NCI-H510A treated with DMSO at 0.1 percent for 48 hours (cell line): ENCODE data around the gene FGF22.
"Not testable (repeated sequence)": the region's sequence is repeated elsewhere in the genome, so short reads cannot be mapped to it uniquely, and the experiment has no call there.

Experiments
- DNase-seq: peaks from one replicate; lab custom pipeline; 2025; lab: John Stamatoyannopoulos, UW

Gene FGF22

DNA sequence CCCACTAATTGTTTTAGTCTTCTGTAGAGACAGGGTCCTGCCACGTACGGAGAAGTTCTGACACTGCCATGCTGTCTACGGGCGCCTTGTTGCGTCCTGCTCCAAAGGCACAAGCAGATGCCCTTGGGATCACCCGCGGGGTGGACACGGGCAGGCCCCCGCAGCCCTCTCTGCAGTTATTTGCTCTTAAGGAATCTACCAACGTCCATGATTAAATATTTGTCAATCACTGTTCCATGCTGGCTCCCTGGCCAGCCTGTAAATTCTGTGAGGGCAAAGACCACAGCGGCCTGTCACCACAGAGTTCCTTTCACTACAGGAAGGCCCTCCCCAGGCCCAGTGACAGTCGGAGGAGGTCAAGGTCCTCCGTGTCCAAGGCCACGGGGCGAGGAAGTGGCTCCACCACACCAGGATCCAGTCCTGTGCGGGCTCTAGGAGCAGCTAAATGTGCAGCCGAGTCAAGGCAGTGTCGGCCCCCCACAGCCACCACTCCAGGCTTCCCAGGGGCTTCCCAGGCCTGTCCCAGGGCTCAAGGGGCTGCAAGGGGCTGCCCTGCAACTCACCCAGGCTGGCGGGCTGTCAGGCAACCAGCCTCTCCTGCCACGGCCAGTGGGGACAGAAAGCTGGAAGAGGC, 21.2 kb downstream of the FGF22 start:
- no peak for DNase-seq

DNA sequence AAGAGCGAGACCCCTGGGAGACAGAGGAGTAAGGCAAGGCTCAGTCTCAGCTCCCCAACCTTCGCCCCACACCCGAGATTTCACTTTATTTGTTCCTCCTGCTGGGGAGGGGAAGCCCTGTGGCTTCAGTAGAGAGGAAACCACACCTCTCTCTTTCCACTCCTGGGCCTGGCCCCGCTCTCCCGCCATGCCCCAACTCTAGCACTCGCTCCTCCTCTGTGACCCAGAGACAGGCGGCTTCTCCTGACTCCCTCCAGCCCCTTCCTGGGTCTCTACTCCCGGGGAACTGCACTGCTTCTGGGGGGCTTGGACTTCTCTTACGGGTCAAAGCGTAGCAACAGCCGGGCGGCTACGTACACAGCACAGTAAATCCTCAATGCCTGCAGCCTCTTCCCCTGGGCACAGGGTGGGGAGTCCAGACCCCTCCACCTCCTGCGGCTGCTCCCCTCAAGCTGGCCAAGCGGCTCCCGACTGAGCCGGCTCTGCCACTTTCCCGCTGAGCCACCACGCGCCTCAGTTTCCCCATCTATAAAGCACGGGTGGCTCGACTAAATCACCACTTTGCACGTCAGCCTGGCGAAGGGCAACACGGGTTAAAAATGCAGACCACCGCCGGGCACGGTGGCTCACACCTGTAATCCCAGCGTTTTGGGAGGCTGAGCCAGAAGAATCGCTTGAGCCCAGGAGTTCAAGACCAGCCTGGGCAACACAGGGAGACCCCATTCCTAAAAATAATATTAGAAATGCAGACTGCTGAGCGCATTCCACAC, 21.9 kb downstream of the FGF22 start:
- DNase-seq = no peak

DNA sequence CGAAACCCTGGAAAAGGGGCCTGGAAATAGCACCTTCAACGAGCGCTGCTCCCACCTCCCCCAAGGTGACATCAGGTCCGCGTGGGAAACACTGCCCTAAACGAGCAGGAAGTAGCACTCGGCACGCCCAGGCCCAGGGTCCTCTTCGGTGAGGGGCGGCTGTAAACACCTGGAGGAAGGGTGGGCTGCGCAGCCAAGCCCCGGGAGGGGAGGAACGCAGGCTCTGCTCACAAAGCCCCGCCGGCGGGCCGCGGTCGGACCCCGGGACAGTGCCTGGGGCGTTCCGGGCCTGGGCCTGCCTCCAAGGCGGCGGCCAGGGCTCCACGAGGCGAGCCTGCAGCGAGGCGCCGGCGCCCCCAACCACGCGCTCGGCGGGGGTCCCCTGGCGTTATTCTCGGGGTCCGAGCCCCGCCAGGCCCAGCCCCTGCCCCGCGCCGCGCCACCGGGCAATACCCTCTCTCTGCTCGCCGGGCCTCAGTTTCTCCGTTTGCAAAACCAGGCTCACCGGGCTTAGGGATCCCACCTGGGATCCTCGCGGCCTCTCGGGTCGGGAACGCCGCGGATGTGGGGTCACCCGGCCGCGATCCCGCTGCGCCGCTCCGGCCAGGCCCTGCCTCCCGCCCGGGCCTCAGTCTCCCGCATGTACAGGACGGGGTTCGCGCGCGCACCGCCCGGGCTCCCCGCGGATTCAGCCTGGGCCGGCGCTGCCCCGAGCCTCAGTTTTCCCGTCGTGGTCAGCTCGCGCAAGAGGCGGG, 22.7 kb downstream of the FGF22 start:
- DNase-seq = no peak

GRCh38 chr19:662962-663681, 23.4 kb downstream of the FGF22 start, which contains the start of gene RNF126:
Gene RNF126, minus strand, starts transcription at chr19:663214. Its CDS starts 93 bp downstream, at chr19:663121.
- peak; percentile 64 for DNase-seq

- DNase-seq = no peak
Measured at GRCh38 chr19:663682-664117, 24.0 kb downstream of the FGF22 start.

- DNase-seq = peak; percentile 63
Measured at GRCh38 chr19:664913-665443, 25.3 kb downstream of the FGF22 start.

DNA sequence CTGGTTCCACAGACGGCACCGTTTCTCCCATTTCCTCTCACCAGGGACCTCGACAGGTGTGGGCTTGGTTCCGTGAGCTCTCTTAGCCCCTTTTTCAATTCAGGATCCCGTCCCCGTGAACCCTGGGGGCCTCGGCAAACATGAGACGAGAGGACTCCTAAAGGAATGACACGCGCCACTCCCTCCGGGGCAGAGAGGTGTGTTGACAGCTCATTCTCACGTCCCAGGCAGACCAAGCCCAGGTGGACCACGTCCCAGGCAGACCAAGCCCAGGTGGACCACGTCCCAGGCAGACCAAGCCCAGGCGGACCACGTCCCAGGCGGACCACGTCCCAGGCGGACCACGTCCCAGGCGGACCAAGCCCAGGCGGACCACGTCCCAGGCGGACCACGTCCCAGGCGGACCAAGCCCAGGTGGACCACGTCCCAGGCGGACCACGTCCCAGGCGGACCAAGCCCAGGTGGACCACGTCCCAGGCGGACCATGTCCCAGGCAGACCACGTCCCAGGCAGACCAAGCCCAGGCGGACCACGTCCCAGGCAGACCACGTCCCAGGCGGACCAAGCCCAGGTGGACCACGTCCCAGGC, 27.4 kb downstream of the FGF22 start:
- DNase-seq = not testable (repeated sequence)

- not testable (repeated sequence) for DNase-seq
Measured at GRCh38 chr19:668675-669434, 29.2 kb downstream of the FGF22 start.

DNA sequence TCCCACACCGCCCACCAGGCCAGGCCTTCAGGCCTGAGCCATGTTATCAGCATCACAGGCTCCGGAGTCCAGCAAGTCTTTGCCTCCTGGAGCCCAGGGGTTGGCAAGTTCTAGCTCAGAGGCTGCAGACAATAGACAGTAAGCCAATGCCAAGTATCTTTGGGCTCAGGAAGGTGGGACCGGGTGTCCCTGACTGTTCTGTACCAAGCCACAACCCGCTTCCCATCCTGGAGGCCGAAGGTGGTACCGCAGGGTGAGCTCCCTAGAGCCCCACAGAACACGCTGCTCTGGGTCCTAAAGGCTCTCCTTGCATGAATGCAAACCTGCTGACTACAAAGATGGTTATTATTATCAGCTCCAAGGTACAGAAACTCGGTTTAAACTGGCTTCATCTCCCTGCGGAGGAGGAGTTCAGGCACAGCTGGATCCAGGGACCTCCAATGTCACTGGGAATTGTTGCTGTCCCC, 31.0 kb downstream of the FGF22 start:
- no peak for DNase-seq

DNA sequence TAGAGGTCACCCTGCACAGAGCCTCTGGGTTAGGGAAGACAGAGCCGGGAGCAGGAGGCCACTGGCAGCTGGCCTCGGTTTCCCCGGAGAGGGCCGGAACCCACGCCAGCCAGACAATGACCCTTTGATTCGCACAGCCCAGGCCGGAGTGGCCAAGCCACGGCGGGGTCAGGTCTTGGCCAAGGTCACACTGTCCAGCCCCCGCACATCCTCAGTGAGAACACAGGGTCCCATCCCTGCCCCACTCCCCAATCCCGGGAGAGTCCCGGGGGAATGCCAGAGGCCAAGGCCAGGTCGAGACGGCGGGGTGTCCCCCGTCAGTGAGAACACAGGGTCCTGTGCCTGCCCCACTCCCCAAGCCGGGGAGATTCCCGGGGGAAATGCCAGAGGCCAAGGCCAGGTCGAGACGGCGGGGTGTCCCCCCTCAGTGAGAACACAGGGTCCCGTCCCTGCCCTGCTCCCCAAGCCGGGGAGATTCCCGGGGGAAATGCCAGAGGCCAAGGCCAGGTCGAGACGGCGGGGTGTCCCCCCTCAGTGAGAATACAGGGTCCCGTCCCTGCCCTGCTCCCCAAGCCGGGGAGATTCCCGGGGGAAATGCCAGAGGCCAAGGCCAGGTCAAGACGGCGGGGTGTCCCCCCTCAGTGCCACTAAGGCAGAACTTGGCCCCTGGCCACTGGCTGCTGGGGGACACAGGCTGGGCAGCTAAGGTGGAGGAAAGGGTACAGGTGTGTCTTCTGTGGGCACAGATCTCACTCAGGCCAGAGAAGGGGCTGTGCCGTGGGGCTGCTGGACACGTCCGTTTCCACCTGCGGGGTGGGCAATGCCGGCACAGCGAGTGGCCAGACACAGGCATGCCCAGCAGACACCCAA, 34.8 kb downstream of the FGF22 start:
- no peak for DNase-seq

- no peak for DNase-seq
Measured at GRCh38 chr19:676007-676338, 36.3 kb downstream of the FGF22 start.

GRCh38 chr19:676339-677105, 36.8 kb downstream of the FGF22 start, which contains the start of gene FSTL3:
Gene FSTL3, plus strand, starts transcription at chr19:676392. Its CDS starts 32 bp downstream, at chr19:676424.
- no peak for DNase-seq

DNA sequence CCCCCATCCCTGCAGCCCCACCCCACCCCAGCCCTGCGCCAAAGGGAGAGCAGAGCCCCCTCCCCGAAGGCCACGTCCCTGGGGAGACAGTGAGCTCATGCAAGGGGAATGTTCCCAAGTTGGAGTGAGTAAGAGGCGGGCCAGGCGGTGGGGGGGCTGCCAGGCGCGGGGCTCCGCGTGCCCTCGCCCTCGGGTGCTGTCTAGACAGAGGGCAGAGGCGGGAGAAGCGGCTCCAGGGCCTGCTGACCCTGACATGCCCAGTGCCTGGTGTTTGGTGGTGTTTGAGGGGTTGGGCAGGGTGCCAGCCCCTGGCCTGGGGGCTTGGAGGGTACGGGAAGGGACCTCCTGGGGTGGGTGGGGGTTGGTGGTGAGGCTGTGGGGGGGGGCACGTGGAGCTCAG, 37.5 kb downstream of the FGF22 start:
- DNase-seq = no peak

- DNase-seq = no peak
Measured at GRCh38 chr19:677601-678436, 38.1 kb downstream of the FGF22 start.

GRCh38 chr19:678791-679388, 39.2 kb downstream of the FGF22 start:
- no peak for DNase-seq

GRCh38 chr19:679418-680286, 40.0 kb downstream of the FGF22 start:
- no peak for DNase-seq
